DND-41 (cell line): ENCODE data around the gene FMN2.

Experiments used
- ATAC-seq: fragments of 200-7000 bp; cut with Tn5 transposase; 3 replicates; pipeline ENCODE4 v1.9.1; 2021; ENCODE audit warnings: low read depth; ENCODE audit not compliant: insufficient read depth
- DNase-seq: peaks from one replicate; pipeline ENCODE4 v3.0.0-alpha.2; 2020
- H2AFZ ChIP-seq: 2 replicates; pipeline ENCODE4 v1.6.0; 2012; ENCODE audit warnings: low read depth, low read length
- H3K27ac ChIP-seq: 2 replicates; pipeline ENCODE4 v1.5.1; 2012; ENCODE audit warnings: low read length, inconsistent platforms
- H3K27me3 ChIP-seq: fragments of 200-600 bp; sonication (generic); 2 replicates; pipeline ENCODE4 v1.6.0; 2012; ENCODE audit warnings: low read length, mild to moderate bottlenecking, inconsistent platforms; ENCODE audit not compliant: insufficient read depth, poor library complexity
- H3K36me3 ChIP-seq: 2 replicates; pipeline ENCODE4 v1.5.1; 2012; ENCODE audit warnings: low read length, inconsistent platforms; ENCODE audit not compliant: insufficient read depth
- H3K4me1 ChIP-seq: 2 replicates; pipeline ENCODE4 v1.5.1; 2012; ENCODE audit warnings: mild to moderate bottlenecking, low read length; ENCODE audit not compliant: insufficient read depth
- H3K4me2 ChIP-seq: 2 replicates; pipeline ENCODE4 v1.6.0; 2012; ENCODE audit warnings: mild to moderate bottlenecking, moderate library complexity, low read length, inconsistent platforms; ENCODE audit not compliant: insufficient read depth
- H3K4me3 ChIP-seq, 2 experiments: fragments of 200-600 bp in 1 of 2; shearing (Covaris generic) in 1 of 2; 2 replicates each; pipeline ENCODE4 v1.5.1; 2012 to 2016; ENCODE audit warnings: inconsistent platforms in 2 of 2, low read length in 2 of 2, mild to moderate bottlenecking in 2 of 2, low read depth in 1 of 2, moderate library complexity in 1 of 2
- H3K79me2 ChIP-seq: 2 replicates; pipeline ENCODE4 v1.6.0; 2012; ENCODE audit warnings: low read length, inconsistent platforms; ENCODE audit not compliant: insufficient read depth
- H3K9ac ChIP-seq: 2 replicates; pipeline ENCODE4 v1.6.0; 2012; ENCODE audit warnings: low read depth, mild to moderate bottlenecking, inconsistent platforms, low read length, moderate library complexity
- H3K9me3 ChIP-seq: 2 replicates; pipeline ENCODE4 v1.5.1; 2012; ENCODE audit warnings: low read length, moderate library complexity, mild to moderate bottlenecking, inconsistent platforms; ENCODE audit not compliant: insufficient read depth, severe bottlenecking
- H4K20me1 ChIP-seq: 2 replicates; pipeline ENCODE4 v1.6.0; 2012; ENCODE audit warnings: low read length; ENCODE audit not compliant: insufficient read depth
- CTCF ChIP-seq: IDR thresholded peaks from 2 replicates; pipeline ENCODE4 v1.5.1; 2012; ENCODE audit warnings: borderline replicate concordance, low read length, moderate library complexity, mild to moderate bottlenecking; ENCODE audit not compliant: poor library complexity, severe bottlenecking; ENCODE audit errors: extremely low read depth
- EZH2 ChIP-seq: IDR thresholded peaks from 3 replicates; pipeline ENCODE4 v1.6.1; 2012; ENCODE audit warnings: borderline replicate concordance, low read depth, mild to moderate bottlenecking, moderate library complexity, low read length, inconsistent platforms; ENCODE audit not compliant: severe bottlenecking

FMN2 gene

GRCh38 chr1:240093120-240093961 lies 1.7 kb downstream of the FMN2 start:
- Histone ChIP-seq H4K20me1 (no peaks in the 10 kb centered on the region), H3K27me3 (no peaks in the 10 kb centered on the region), H3K36me3 (no peaks in the 10 kb centered on the region), H2AFZ (no peak overlapping the region), H3K4me3 (no peak overlapping the region), H3K79me2 (no peaks in the 10 kb centered on the region), H3K9ac (no peak overlapping the region), H3K4me1 (no peaks in the 10 kb centered on the region), H3K4me2 (no peak overlapping the region), H3K27ac (no peak overlapping the region), H3K9me3 (no peaks in the 10 kb centered on the region)
- ATAC-seq (no peak), DNase-seq (no peak)
- TF ChIP-seq CTCF (no peak), EZH2 (no peak)

- no peaks in the 10 kb centered on the region for H4K20me1 ChIP-seq
- no peaks in the 10 kb centered on the region for H3K79me2 ChIP-seq
- H3K27ac ChIP-seq = no peak overlapping the region
- H3K27me3 ChIP-seq = no peaks in the 10 kb centered on the region
- TF ChIP-seq EZH2 (no peak), CTCF (no peak)
- H3K4me2 ChIP-seq = no peak overlapping the region
- no peak for ATAC-seq
- H3K4me1 ChIP-seq = no peaks in the 10 kb centered on the region
- H3K9ac ChIP-seq = no peak overlapping the region
- H3K9me3 ChIP-seq = no peaks in the 10 kb centered on the region
- H3K36me3 ChIP-seq = no peaks in the 10 kb centered on the region
- H3K4me3 ChIP-seq = no peak overlapping the region
- DNase-seq = no peak
- H2AFZ ChIP-seq = no peak overlapping the region
Observed at GRCh38 chr1:240094041-240094722, 2.5 kb downstream of the FMN2 start.

- no peak for DNase-seq
- no peaks in the 10 kb centered on the region for H4K20me1 ChIP-seq
- no peaks in the 10 kb centered on the region for H3K79me2 ChIP-seq
Observed at GRCh38 chr1:240096974-240097373, 5.3 kb downstream of the FMN2 start.

More at GRCh38 chr1:240096974-240097373, 5.3 kb downstream of the FMN2 start:
- H3K36me3 ChIP-seq = no peaks in the 10 kb centered on the region
- ATAC-seq = no peak
- no peak overlapping the region for H3K4me3 ChIP-seq
- no peak overlapping the region for H2AFZ ChIP-seq
- no peak for TF ChIP-seq CTCF
- TF ChIP-seq EZH2 = no peak
- H3K27ac ChIP-seq = no peak overlapping the region
- H3K4me1 ChIP-seq = no peaks in the 10 kb centered on the region
- no peak overlapping the region for H3K4me2 ChIP-seq
- H3K9me3 ChIP-seq = no peaks in the 10 kb centered on the region
- H3K9ac ChIP-seq = no peak overlapping the region
- no peaks in the 10 kb centered on the region for H3K27me3 ChIP-seq
